ENCODE measurements around the gene SCIMP.

- TF ChIP-seq CTCF (IDR thresholded peaks at IDR 0.05) = no peak
- no peak for TF ChIP-seq SMC3 (IDR thresholded peaks at IDR 0.05)
- TF ChIP-seq POLR2A (IDR thresholded peaks at IDR 0.05; ENCODE audit: low read length) = no peak
These were observed 23.2 kb downstream of the SCIMP start for GRCh38 chr17:5211458-5211857.

Measured in A549 (cell line).